ENCODE measurements around the gene INPP5B. TPM values are rescaled to one million over a fixed set of nuclear protein-coding genes. Genes with fewer than 3 reads are reported as not detected.
"Not testable (repeated sequence)": the region's sequence is repeated elsewhere in the genome, so short reads cannot be mapped to it uniquely, and the experiment has no call there.

Gene INPP5B
- polyA plus RNA-seq, 3 donors: 18.8 to 28.4 (median 20.6) TPM

GRCh38 chr1:37915476-37916093 lies 31.3 kb downstream of the INPP5B start:
- no peak for DNase-seq

- DNase-seq: no peak
Measured at GRCh38 chr1:37914719-37915475, 32.0 kb downstream of the INPP5B start.

- not testable (repeated sequence) for DNase-seq
Measured at GRCh38 chr1:37911478-37911877, 35.4 kb downstream of the INPP5B start.

GRCh38 chr1:37910886-37911285 lies 36.0 kb downstream of the INPP5B start:
- not testable (repeated sequence) for DNase-seq

- not testable (repeated sequence) for DNase-seq
Measured at GRCh38 chr1:37908531-37908930, 38.3 kb downstream of the INPP5B start.

- not testable (repeated sequence) for DNase-seq
Measured at GRCh38 chr1:37907416-37908125, 39.3 kb downstream of the INPP5B start.

- not testable (repeated sequence) for DNase-seq
Measured at GRCh38 chr1:37906591-37906990, 40.3 kb downstream of the INPP5B start.

- no peak for DNase-seq
Measured at GRCh38 chr1:37905727-37906126, 41.1 kb downstream of the INPP5B start.

- not testable (repeated sequence) for DNase-seq
Measured at GRCh38 chr1:37903921-37904320, 42.9 kb downstream of the INPP5B start.

- DNase-seq: no peak
Measured at GRCh38 chr1:37902983-37903382, 43.9 kb downstream of the INPP5B start.

- no peak for DNase-seq
Measured at GRCh38 chr1:37901893-37902225, 45.0 kb downstream of the INPP5B start.

- DNase-seq: no peak
Measured at GRCh38 chr1:37901191-37901892, 45.5 kb downstream of the INPP5B start.

- not testable (repeated sequence) for DNase-seq
Measured at GRCh38 chr1:37897563-37897962, 49.3 kb downstream of the INPP5B start.

- no peak for DNase-seq
Measured at GRCh38 chr1:37893673-37894072, 53.2 kb downstream of the INPP5B start.

GRCh38 chr1:37892151-37893047 lies 54.5 kb downstream of the INPP5B start:
- no peak for DNase-seq

GRCh38 chr1:37890378-37891014 lies 56.4 kb downstream of the INPP5B start:
- DNase-seq: peak; percentile 34

GRCh38 chr1:37888022-37888700 lies 58.7 kb downstream of the INPP5B start:
- DNase-seq: no peak

- no peak for DNase-seq
Measured at GRCh38 chr1:37884145-37884544, 62.7 kb downstream of the INPP5B start.

GRCh38 chr1:37883671-37884070 lies 63.2 kb downstream of the INPP5B start:
- DNase-seq: no peak

- DNase-seq: no peak
Measured at GRCh38 chr1:37879865-37880264, 67.0 kb downstream of the INPP5B start.
